GM10266 (cell line): ENCODE data around the gene IRF5.

ENCODE experiments used
- DNase-seq: peaks from one replicate; pipeline ENCODE4 v3.0.0; 2012; ENCODE audit errors: extremely low spot score
- CTCF ChIP-seq: IDR thresholded peaks from 2 replicates; pipeline ENCODE4 v1.5.1; 2012; ENCODE audit warnings: mild to moderate bottlenecking, low read depth; ENCODE audit not compliant: control insufficient read depth, insufficient read depth; ENCODE audit errors: missing control alignments

IRF5 gene, protein sequence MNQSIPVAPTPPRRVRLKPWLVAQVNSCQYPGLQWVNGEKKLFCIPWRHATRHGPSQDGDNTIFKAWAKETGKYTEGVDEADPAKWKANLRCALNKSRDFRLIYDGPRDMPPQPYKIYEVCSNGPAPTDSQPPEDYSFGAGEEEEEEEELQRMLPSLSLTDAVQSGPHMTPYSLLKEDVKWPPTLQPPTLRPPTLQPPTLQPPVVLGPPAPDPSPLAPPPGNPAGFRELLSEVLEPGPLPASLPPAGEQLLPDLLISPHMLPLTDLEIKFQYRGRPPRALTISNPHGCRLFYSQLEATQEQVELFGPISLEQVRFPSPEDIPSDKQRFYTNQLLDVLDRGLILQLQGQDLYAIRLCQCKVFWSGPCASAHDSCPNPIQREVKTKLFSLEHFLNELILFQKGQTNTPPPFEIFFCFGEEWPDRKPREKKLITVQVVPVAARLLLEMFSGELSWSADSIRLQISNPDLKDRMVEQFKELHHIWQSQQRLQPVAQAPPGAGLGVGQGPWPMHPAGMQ

GRCh38 chr7:128937647-128938543 is at the start of gene IRF5:
TSS of gene IRF5 (plus strand) at chr7:128937927. CDS start at chr7:128942082, 4,155 bp downstream.
- peak; percentile 59 for DNase-seq
- no peak for TF ChIP-seq CTCF

DNA sequence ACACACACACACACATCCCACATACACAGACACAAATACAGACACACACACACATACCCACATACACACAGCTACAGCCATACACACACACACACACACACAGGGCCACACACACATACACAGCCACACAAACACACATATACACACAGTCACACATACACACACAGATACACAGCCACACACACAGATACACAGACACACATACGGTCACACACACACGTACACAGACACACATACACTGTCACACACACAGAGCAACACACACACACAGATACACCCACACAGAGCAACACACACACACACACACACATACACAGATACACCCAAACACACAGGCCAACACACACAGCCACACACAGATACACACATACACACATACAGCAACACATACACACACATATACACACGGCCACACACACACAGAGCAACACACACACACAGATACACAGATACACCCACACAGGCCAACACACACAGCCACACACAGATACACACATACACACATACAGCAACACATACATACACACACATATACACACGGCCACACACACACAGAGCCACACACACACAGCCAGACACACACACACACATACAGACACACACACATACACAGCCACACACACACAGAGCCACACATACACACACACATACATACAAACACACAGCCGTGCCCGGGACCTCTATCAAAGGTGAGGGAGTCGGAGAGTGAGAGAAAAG is 49.5 kb upstream of the IRF5 start:
- no peak for DNase-seq
- no peak for TF ChIP-seq CTCF

DNA sequence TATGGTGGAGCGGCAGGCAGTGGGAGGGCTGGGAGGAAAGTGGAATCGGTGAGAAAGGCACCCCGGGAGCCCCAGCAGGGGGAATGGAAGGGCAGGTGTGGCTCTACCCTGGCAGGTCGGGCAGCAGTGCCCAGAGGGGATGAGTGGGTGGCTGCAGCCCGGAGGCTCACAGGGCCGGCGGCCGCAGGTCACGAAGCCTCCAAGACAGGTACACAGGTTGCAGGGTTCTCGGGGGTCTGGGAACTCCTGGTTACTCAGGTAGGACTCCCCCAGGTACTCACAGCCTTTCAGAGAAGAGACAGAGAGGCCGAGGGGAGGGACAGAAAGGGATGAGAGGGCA is 49.0 kb upstream of the IRF5 start:
- no peak for TF ChIP-seq CTCF
- no peak for DNase-seq

DNA sequence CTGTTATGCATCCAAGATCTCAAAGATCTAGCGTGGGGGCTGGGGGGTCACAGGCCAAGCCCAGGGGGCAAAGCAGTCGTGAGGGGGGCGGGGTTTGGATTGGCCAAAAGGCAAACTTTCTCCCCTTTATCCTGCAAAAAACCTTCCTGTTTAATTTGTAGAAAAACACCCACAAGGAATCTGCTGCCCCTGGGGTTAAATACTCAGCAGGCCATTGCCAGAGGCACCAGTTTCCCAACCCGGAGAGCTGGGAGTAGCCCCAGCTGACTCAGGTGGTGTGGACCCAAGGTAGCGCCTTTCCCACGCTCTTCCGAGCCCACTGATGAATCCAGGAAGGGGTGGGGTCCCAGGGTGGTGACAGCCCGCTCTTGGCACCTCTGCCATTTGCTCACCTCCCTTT is 48.6 kb upstream of the IRF5 start:
- no peak for TF ChIP-seq CTCF

GRCh38 chr7:128890306-128891109 is 47.2 kb upstream of the IRF5 start:
- no peak for TF ChIP-seq CTCF
- DNase-seq: no peak

More for the DNA sequence above, 48.6 kb upstream of the IRF5 start:
- no peak for DNase-seq

DNA sequence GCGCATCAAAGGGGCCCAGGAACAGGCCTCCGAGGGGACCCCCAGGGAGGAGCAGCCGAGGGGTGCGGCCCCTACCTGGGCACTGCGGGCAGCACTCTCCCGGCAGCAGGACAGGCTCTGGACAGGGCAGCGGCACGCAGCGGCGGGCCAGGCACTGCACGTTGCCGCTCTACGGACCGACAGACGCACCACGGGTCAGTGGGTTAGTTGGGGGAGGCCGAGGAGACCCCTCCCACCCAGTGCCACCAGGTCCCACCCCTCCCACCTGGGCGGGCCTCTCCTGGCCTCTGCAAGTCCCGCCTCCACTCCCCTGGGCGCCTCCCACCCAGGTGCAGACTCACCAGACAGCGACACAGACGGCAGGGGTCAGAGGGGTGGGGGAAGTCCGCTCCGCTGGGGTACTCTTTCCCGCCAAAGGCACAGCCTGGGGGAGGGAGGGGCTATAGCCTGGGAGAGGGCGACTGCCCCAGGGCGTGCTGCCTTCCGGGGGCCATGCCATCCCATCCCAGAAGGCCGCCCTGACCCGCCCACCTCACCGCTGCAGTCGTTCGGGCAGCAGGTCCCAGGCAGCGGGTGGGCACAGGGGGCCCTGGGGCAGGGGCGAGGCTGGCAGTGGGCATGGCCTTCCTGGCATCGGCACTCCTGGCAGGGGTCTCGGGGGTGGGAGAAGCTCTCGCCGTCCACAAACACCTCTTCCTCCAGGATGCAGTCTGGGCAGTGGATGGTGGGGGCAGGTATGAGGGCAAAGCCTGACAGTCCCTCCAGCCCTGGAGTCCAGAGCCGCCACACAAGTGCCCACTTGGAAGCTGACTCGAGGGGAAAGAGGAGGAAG is 46.4 kb upstream of the IRF5 start:
- DNase-seq: no peak
- no peak for TF ChIP-seq CTCF
